ENCODE measurements around the gene UGGT2. TPM values are rescaled to one million over a fixed set of nuclear protein-coding genes. Genes with fewer than 3 reads are reported as not detected.
A peak's percentile ranks its signal among the peaks of the same experiment; 100 is the strongest.

UGGT2 gene
- total and polyA plus RNA-seq, 2 experiments from 2014 or later: 46.1 to 54.8 TPM

DNA sequence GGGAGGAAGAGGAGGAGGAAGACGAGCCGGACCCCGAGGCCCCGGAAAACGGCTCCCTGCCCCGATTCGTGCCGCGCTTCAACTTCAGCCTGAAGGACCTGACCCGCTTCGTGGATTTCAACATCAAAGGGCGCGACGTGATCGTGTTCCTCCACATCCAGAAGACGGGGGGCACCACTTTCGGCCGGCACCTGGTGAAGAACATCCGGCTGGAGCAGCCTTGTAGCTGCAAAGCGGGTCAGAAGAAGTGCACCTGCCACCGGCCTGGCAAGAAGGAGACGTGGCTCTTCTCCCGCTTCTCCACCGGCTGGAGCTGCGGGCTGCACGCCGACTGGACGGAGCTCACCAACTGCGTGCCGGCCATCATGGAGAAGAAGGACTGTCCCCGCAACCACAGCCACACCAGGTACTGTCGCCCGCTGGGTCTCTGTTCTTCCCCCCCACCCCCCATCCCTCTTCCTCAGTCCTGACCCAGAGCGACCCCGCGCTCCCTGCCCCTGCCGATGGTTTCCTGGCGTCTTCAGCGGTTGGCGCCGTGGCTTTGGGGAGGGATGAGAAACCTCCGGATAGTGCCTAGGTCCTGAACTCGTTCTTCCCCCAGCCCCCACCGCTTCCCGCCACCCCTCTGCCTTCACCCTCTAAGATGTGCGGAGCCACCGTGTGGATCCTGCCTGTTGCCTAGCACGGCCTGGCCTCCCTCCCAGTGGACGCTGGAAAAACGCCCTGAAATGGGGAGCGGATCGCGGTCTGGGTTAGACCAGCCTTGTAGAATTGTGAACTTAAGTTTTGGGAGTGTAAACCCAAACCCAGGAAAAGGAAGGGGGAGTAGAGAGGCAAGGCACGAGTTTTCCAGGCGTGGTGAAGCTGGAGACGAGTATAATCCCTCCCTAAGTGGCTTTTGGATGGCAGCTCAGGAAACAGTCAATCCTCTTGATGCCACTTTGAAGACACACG is 38.2 kb upstream of the UGGT2 start:
- no peak overlapping the region for H2AFZ ChIP-seq
- no peak overlapping the region for H3K27ac ChIP-seq
- in situ Hi-C loops (cut with MboI): no loop called here
- peaks cover 81% of the 10 kb centered on the region for H3K27me3 ChIP-seq (replicated peaks; ENCODE audit: insufficient read depth)
- H3K79me2 ChIP-seq (ENCODE audit: insufficient read depth): no peaks in the 10 kb centered on the region
- DNase-seq: peak; percentile 11
- H3K9me3 ChIP-seq (ENCODE audit: low read depth): no peaks in the 10 kb centered on the region
- no peaks in the 10 kb centered on the region for H3K9me2 ChIP-seq (ENCODE audit: insufficient read depth)
- no peaks in the 10 kb centered on the region for H3F3A ChIP-seq (ENCODE audit: insufficient read depth)
- no peaks in the 10 kb centered on the region for H3K36me3 ChIP-seq (ENCODE audit: low read depth)
- H3K4me3 ChIP-seq: no peak overlapping the region; the same call in 1 of the 2 replicates
- H3K4me2 ChIP-seq (ENCODE audit: unreplicated experiment): no peak overlapping the region
- 2 to 3% methylated on average over 47 to 48 of the region's 57 CpGs for WGBS, 2 experiments (ENCODE audit: low coverage in 1 of 2, low lambda C conversion rate in 2 of 2, missing lambda C conversion rate in 2 of 2)
- no peak overlapping the region for H3K9ac ChIP-seq
- no peaks in the 10 kb centered on the region for H4K20me1 ChIP-seq (ENCODE audit: insufficient read depth)
- H3K4me1 ChIP-seq (ENCODE audit: insufficient read depth): 0 out of 2 replicates have a peak, but pooled peaks cover 2% of the 10 kb centered on the region
- TF ChIP-seq EZH2 (IDR thresholded peaks at IDR 0.05; ENCODE audit: insufficient read depth, poor library complexity, severe bottlenecking): peak; percentile 0
- 0 out of 2 replicates have a peak, but pooled peaks have one; percentile 47 for TF ChIP-seq EZH2phosphoT487 (IDR thresholded peaks at IDR 0.05; ENCODE audit: insufficient read depth, low read depth)

DNA sequence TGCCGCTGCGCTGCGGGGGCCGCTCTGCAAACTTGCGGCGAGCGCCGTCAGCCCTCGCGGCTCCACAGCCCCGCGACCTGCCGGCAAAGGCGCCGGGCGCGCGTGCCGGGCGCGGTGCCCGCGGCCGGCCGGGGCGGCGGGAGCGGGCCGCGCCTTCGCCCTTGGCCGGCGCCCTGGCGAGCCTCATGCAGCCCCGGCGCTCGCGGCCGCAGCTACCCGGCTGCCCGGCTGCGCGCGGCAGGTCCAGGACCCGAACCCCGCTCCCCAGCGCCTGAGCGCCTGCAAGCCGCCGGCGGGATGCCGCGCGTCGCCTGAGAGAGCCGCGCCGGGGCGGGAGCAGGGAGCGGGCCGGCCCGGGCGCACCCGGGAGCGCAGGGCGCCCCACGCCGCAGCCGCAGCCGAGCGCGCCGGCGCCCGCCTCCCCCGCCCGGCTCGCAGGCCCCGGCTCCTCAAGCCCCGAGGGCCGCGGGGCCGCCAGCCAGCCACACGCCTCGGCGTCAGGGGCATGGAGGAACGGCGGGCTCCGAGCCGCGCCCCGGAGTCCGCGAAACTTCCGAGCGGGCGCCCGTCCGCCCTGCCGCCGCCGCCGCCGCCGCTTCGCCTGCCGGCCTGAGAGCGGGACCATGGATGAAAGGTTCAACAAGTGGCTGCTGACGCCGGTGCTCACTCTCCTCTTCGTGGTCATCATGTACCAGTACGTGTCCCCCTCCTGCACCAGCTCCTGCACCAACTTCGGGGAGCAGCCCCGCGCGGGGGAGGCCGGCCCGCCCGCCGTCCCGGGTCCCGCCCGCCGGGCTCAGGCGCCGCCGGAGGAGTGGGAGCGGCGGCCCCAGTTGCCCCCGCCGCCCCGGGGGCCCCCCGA is 37.3 kb upstream of the UGGT2 start:
- DNase-seq: peak; percentile 48
- H3K9ac ChIP-seq: no peak overlapping the region
- no peaks in the 10 kb centered on the region for H4K20me1 ChIP-seq (ENCODE audit: insufficient read depth)
- in situ Hi-C loops (cut with MboI): no loop called here
- peak overlapping the region; percentile 68 for H3K4me3 ChIP-seq
- TF ChIP-seq EZH2 (IDR thresholded peaks at IDR 0.05; ENCODE audit: insufficient read depth, poor library complexity, severe bottlenecking) (peak; percentile 31), EZH2phosphoT487 (IDR thresholded peaks at IDR 0.05; ENCODE audit: insufficient read depth, low read depth) (no peak)
- H3K27ac ChIP-seq: no peak overlapping the region
- 2% methylated on average over 48 to 56 of the region's 133 CpGs for WGBS, 2 experiments (ENCODE audit: low coverage in 1 of 2, low lambda C conversion rate in 2 of 2, missing lambda C conversion rate in 2 of 2)
- H3K36me3 ChIP-seq (ENCODE audit: low read depth): no peaks in the 10 kb centered on the region
- peaks cover 75% of the 10 kb centered on the region for H3K27me3 ChIP-seq (replicated peaks; ENCODE audit: insufficient read depth)
- 0 out of 2 replicates have a peak, but pooled peaks cover 2% of the 10 kb centered on the region for H3K4me1 ChIP-seq (ENCODE audit: insufficient read depth)
- no peaks in the 10 kb centered on the region for H3K9me2 ChIP-seq (ENCODE audit: insufficient read depth)
- no peaks in the 10 kb centered on the region for H3F3A ChIP-seq (ENCODE audit: insufficient read depth)
- H2AFZ ChIP-seq: no peak overlapping the region; the same call in 1 of the 2 replicates
- no peak overlapping the region for H3K4me2 ChIP-seq (ENCODE audit: unreplicated experiment)
- H3K9me3 ChIP-seq (ENCODE audit: low read depth): no peaks in the 10 kb centered on the region
- H3K79me2 ChIP-seq (ENCODE audit: insufficient read depth): no peaks in the 10 kb centered on the region

DNA sequence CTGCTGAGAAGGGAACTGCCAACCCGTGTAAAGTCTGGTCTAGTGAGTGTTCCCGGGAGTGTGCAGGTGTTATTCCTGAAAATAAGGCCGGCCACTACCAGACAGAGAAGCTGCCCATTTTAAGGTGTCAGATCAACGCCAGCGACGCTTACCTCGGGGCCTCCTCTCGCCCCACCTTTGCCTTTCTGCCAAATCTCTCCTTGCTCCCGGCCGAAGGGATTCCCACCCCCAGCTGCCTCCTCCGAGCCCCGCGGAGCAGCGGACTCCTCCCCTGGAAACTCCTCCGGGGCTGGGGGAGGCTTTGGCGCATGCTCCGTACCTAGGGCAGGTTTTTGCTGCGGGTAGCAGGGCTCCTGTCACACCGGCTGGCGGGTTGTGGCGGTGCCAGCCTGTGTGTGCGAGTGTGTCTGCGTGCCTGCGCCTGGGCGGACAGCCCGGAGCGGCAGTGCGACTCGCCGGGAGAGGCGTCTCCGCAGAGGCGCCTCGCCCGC is 36.6 kb upstream of the UGGT2 start, which contains the start of gene HS6ST3:
Gene HS6ST3, plus strand, starts transcription at position 359 of the 491 bp plus-strand sequence.
- Histone ChIP-seq H3K4me2 (ENCODE audit: unreplicated experiment) (peak within 1 kb of the TSS; percentile 78), H3K79me2 (ENCODE audit: insufficient read depth) (no peaks in the 10 kb centered on the region), H3K27me3 (replicated peaks; ENCODE audit: insufficient read depth) (peaks cover 70% of the 10 kb centered on the region), H3K9me2 (ENCODE audit: insufficient read depth) (no peaks in the 10 kb centered on the region), H4K20me1 (ENCODE audit: insufficient read depth) (no peaks in the 10 kb centered on the region), H2AFZ (peak within 1 kb of the TSS; percentile 73), H3K4me1 (ENCODE audit: insufficient read depth) (0 out of 2 replicates have a peak, but pooled peaks cover 2% of the 10 kb centered on the region), H3F3A (ENCODE audit: insufficient read depth) (no peaks in the 10 kb centered on the region), H3K36me3 (ENCODE audit: low read depth) (no peaks in the 10 kb centered on the region), H3K4me3 (peak within 1 kb of the TSS; percentile 68), H3K27ac (no peak within 1 kb of the TSS), H3K9me3 (ENCODE audit: low read depth) (no peaks in the 10 kb centered on the region), H3K9ac (no peak within 1 kb of the TSS)
- 4 to 5% methylated on average over 24 to 34 of the region's 35 CpGs for WGBS, 2 experiments (ENCODE audit: low coverage in 1 of 2, low lambda C conversion rate in 2 of 2, missing lambda C conversion rate in 2 of 2)
- TF ChIP-seq EZH2 (IDR thresholded peaks at IDR 0.05; ENCODE audit: insufficient read depth, poor library complexity, severe bottlenecking): peak; percentile 76
- no peak for TF ChIP-seq EZH2phosphoT487 (IDR thresholded peaks at IDR 0.05; ENCODE audit: insufficient read depth, low read depth)
- DNase-seq: peak; percentile 42
- in situ Hi-C loops (cut with MboI): no loop called here

DNA sequence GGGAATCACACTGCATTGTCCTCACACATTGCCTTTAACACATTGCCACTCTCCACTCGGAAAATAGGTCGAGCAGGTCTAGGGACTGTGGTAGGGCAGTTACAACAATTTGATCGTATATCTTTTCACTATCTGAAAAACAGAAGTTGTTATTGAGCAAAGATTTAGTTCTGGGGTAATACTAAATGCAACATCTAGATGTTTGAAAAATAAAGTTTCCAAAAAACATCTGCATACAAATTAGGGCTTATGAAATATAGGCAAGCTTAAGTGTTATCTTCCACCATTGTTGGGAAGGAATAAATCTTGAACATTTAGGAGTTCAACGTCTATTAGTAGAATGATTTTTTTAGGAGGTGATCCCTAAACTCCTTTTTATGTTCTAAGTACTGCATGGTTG is 35.9 kb upstream of the UGGT2 start:
- H3F3A ChIP-seq (ENCODE audit: insufficient read depth): no peaks in the 10 kb centered on the region
- H3K9me2 ChIP-seq (ENCODE audit: insufficient read depth): no peaks in the 10 kb centered on the region
- H3K9ac ChIP-seq: no peak overlapping the region
- TF ChIP-seq EZH2phosphoT487 (IDR thresholded peaks at IDR 0.05; ENCODE audit: insufficient read depth, low read depth) (no peak), EZH2 (IDR thresholded peaks at IDR 0.05; ENCODE audit: insufficient read depth, poor library complexity, severe bottlenecking) (no peak)
- no peaks in the 10 kb centered on the region for H3K79me2 ChIP-seq (ENCODE audit: insufficient read depth)
- no peak overlapping the region for H2AFZ ChIP-seq
- no peaks in the 10 kb centered on the region for H3K36me3 ChIP-seq (ENCODE audit: low read depth)
- 65 to 68% methylated on average over 4 of the region's 4 CpGs for WGBS, 2 experiments (ENCODE audit: low coverage in 1 of 2, low lambda C conversion rate in 2 of 2, missing lambda C conversion rate in 2 of 2)
- H3K4me1 ChIP-seq (ENCODE audit: insufficient read depth): 0 out of 2 replicates have a peak, but pooled peaks cover 2% of the 10 kb centered on the region
- no peak overlapping the region for H3K4me2 ChIP-seq (ENCODE audit: unreplicated experiment)
- H3K4me3 ChIP-seq: no peak overlapping the region
- in situ Hi-C loops (cut with MboI): no loop called here
- H4K20me1 ChIP-seq (ENCODE audit: insufficient read depth): no peaks in the 10 kb centered on the region
- no peak overlapping the region for H3K27ac ChIP-seq
- no peak for DNase-seq
- H3K27me3 ChIP-seq (replicated peaks; ENCODE audit: insufficient read depth): peaks cover 66% of the 10 kb centered on the region
- H3K9me3 ChIP-seq (ENCODE audit: low read depth): no peaks in the 10 kb centered on the region

All from GM23248 (cell line).